Psoas muscle (tissue), 8 donors: ENCODE data around the gene PPP1R9B. TPM values are rescaled to one million over a fixed set of nuclear protein-coding genes. Genes with fewer than 3 reads are reported as not detected.

Experiments
- ATAC-seq, 4 donors: fragments of 200-7000 bp; cut with Tn5 transposase; one replicate each; pipeline ENCODE4 v1.9.1; 2020; ENCODE audit warnings: moderate library complexity in 3 of 4, mild to moderate bottlenecking in 2 of 4
- DNase-seq, 2 donors: peaks; one replicate each; pipeline ENCODE4 v3.0.0-alpha.2; 2020
- H3K27ac ChIP-seq: fragments of 200-600 bp; one replicate; pipeline ENCODE4 v1.8.0; 2022
- H3K27me3 ChIP-seq, 3 donors: fragments of 200-600 bp in 1 of 3; one replicate each; pipeline versions ENCODE4 v1.6.1 to v1.8.0; 2013 to 2022; ENCODE audit warnings: low read length in 2 of 3, mild to moderate bottlenecking in 2 of 3, moderate library complexity in 1 of 3; ENCODE audit not compliant: insufficient read depth in 3 of 3
- H3K36me3 ChIP-seq, 2 donors: fragments of 200-600 bp in 1 of 2; one replicate each; pipeline versions ENCODE4 v1.6.1 to v1.8.0; 2013 to 2022; ENCODE audit warnings: low read depth in 1 of 2, mild to moderate bottlenecking in 1 of 2, moderate library complexity in 1 of 2; ENCODE audit not compliant: insufficient read depth in 1 of 2
- H3K4me1 ChIP-seq: fragments of 200-600 bp; one replicate; pipeline ENCODE4 v1.8.0; 2022
- H3K4me3 ChIP-seq: fragments of 200-600 bp; one replicate; pipeline ENCODE4 v1.8.0; 2022; ENCODE audit warnings: mild to moderate bottlenecking
- H3K9me3 ChIP-seq: fragments of 200-600 bp; one replicate; pipeline ENCODE4 v1.8.0; 2022
- WGBS, 3 donors: extraction: QIAGEN DNeasy Blood & Tissue Kit; methylation state at CpG; one replicate each; pipeline versions ENCODE4 v1.1.6 to v1.1.7; 2013; 5-methylcytosine and 5-hydroxymethylcytosine counted together
- intact Hi-C, 2 donors: fragments of 100-400 bp; cut with DNase I; formaldehyde crosslinking; loops; one replicate each; pipeline versions ENCODE4 v1.11.0 to v1.14.2; 2022
- polyA plus RNA-seq, 3 donors: library from polyadenylated mRNA; stranded (reverse); fragments of 200-250 nt; gene quantifications; one replicate each; pipeline ENCODE4 v1.2.3, GENCODE V29; 2013
- total RNA-seq, 4 donors: library from RNA; stranded (reverse); fragmentation: NEBNext Ultra II Directional in 2 of 4; extraction: Animal tissue kit (Norgen Biotek cat#: 25700) in 2 of 4; gene quantifications; one replicate each; pipeline versions ENCODE4 v1.2.1 to v1.2.4, GENCODE V29; 2021 to 2023
- TF ChIP-seq, protein P1 (sequence below): fragments of 200-600 bp; IDR thresholded peaks from one replicate; pipeline ENCODE4 v1.8.0; 2022; ENCODE audit warnings: antibody characterized with exemption
- donor health status: healthy with polysubstance abuse.
- donor health status: DM: no; HTN: no; CAD: no; lungs with moderate emphysema.
- donor health status: Bipolar disorder and iron deficiency.
- donor health status: healthy.
- donor health status: DM: yes; HTN: yes; CAD: no.
- donor health status: DM: no; HTN: no; CAD: no.
- donor health status: DM: no; HTN: no; CAD: no.
- donor health status: DM: yes; HTN: yes; CAD: no.

PPP1R9B gene
- total and polyA plus RNA-seq, 7 donors, result 7.0 to 26.5 (median 15.1) TPM

DNA sequence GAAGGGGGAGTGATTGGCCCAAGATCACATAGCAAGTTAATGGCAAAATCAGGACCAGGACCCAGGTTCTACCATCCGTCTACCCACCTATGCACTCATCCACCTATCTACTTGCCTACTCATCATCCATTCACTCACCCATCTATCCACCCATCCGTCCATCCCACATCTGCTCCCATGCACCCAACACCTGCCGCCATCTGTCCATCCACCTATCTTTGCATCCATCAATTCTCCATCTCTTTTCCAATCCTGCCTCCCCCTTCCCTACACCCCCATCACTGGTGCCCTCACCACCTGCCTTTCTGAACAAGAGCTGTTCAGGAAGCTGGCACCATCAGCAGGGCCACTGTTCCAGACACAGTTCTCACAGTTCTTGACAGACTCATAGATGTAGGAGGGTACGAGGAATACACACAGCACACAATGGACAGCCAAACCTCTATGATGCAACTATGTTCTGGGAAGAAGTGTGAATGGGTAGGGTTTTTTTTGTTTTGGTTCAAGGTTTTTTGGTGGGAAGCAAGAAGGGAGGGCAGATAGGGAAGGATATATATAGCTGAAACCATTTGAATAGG, 25.0 kb downstream of the PPP1R9B start:
- no peaks in the 10 kb centered on the region for H3K27me3 ChIP-seq
- 96 to 97% (median 96%) methylated on average over 4 of the region's 4 CpGs for WGBS, 3 donors
- no peak overlapping the region for H3K27ac ChIP-seq
- intact Hi-C loops, result no loop called here
- TF ChIP-seq, protein P1, sequence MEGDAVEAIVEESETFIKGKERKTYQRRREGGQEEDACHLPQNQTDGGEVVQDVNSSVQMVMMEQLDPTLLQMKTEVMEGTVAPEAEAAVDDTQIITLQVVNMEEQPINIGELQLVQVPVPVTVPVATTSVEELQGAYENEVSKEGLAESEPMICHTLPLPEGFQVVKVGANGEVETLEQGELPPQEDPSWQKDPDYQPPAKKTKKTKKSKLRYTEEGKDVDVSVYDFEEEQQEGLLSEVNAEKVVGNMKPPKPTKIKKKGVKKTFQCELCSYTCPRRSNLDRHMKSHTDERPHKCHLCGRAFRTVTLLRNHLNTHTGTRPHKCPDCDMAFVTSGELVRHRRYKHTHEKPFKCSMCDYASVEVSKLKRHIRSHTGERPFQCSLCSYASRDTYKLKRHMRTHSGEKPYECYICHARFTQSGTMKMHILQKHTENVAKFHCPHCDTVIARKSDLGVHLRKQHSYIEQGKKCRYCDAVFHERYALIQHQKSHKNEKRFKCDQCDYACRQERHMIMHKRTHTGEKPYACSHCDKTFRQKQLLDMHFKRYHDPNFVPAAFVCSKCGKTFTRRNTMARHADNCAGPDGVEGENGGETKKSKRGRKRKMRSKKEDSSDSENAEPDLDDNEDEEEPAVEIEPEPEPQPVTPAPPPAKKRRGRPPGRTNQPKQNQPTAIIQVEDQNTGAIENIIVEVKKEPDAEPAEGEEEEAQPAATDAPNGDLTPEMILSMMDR, result no peak
- H3K4me1 ChIP-seq, result no peaks in the 10 kb centered on the region
- no peaks in the 10 kb centered on the region for H3K9me3 ChIP-seq
- ATAC-seq, result no peak
- DNase-seq, result no peak
- no peak overlapping the region for H3K4me3 ChIP-seq
- no peaks in the 10 kb centered on the region for H3K36me3 ChIP-seq

DNA sequence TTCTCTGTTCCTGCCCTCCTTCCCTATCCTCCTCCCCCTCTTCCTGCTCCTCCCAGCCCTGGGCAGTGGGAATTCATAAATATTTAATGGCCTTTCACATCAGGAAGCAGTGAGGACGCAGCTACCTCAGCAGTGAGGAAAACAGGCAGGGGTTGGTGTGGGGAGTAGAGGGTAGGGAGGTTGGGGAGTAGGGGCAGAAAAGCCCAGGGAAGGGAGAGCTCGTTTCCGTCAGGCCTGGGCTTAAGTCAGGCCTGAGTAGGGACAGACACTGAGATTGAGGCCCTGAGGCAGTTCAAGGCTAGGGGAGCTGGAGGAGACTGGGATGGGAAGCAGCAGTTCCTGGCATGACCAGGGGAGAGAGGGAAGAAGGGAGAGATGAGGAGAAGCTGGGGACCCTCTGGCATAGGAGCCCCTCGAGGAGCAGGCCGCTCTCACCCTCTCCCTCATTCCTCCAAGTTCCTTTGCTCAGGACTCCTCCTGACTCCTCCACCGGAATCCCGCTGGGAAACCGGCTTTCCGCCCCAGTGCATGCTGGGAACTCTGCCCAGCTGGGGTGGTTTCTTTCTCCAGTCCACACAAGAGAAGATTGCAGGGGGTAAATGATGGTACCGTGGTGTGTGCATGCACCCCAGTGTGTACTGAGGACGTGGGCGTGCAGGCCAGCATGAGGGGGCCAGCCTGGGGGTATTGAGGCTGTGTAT, 26.7 kb downstream of the PPP1R9B start:
- ATAC-seq (peak in 1 of 4 donors; percentile 31), DNase-seq (no peak)
- TF ChIP-seq, protein P1, result no peak
- Histone ChIP-seq H3K27ac (peak overlapping the region; percentile 4), H3K27me3 (no peaks in the 10 kb centered on the region), H3K9me3 (no peaks in the 10 kb centered on the region), H3K36me3 (no peaks in the 10 kb centered on the region), H3K4me1 (no peaks in the 10 kb centered on the region), H3K4me3 (no peak overlapping the region)
- intact Hi-C loops, result no loop called here
- WGBS, 3 donors, result 45 to 61% (median 48%) methylated on average over 12 of the region's 12 CpGs

DNA sequence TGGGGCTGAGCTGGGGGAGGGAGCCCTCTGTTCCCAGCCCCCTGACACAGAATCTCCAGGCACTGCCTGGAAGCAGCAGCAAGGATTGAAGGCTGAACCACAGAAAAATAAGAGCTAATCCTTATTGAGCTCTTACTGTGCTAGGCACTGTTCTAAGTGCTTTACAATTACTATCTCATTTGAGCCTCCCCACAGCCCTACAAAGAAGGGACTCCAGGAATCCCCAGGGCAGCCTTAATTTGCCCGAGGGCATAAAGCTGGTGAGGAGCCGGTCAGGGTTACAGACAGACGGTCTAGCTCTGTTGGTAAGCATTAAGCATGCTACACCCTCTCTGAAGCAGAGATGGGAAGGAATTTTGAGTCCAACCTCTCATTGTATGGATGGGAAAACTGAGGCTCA, 27.5 kb downstream of the PPP1R9B start:
- ATAC-seq, result no peak
- TF ChIP-seq, protein P1, result no peak
- no peak for DNase-seq
- Histone ChIP-seq H3K4me1 (peaks cover 2% of the 10 kb centered on the region), H3K4me3 (no peak overlapping the region), H3K9me3 (no peaks in the 10 kb centered on the region), H3K27me3 (no peaks in the 10 kb centered on the region), H3K36me3 (no peaks in the 10 kb centered on the region), H3K27ac (no peak overlapping the region)
- WGBS, 3 donors, result 87 to 92% (median 90%) methylated on average over 3 of the region's 3 CpGs
- intact Hi-C loops, result no loop called here

DNA sequence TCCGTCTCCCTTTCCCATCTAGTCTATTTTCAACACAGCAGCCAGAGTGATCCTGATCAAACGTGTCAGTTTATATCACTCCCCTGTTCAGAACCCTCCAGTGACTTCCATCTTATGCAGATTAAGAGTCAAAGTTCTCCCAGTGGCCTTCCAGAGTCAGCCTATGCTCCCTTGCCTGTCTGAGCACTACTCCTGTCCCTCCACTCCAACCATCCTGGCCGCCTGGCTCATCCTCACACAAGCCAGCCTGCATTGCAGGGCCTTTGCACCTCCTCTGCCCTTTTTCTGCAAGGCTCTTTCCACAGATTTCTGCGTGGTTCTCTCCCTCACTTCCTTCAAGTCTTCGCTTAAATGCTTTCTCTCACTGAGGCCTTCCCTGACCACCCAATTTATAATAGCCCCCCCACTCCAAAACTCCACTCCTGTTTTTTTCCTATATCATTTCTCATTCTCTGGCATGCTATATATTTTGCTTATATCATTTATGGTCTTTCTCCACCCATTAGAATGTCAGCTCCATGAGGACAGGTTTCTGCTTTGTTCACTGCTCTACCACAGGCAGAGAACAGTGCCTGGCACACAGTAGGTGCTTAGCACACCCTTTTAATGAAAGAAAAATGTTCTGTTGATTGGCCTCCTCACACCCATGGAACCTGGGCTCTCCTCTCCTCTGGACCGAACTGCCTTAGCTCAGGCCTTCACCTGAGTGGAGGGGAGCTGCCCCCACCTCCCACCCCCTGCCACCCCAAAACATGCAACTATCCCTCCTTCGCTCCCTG, 29.8 kb downstream of the PPP1R9B start:
- H3K4me3 ChIP-seq, result no peak overlapping the region
- ATAC-seq (no peak), DNase-seq (no peak)
- TF ChIP-seq, protein P1, result no peak
- H3K27ac ChIP-seq, result no peak overlapping the region
- H3K9me3 ChIP-seq, result no peaks in the 10 kb centered on the region
- 90 to 92% (median 91%) methylated on average over 7 of the region's 7 CpGs for WGBS, 3 donors
- peaks cover 14% of the 10 kb centered on the region for H3K4me1 ChIP-seq
- no peaks in the 10 kb centered on the region for H3K27me3 ChIP-seq
- intact Hi-C loops, result no loop called here
- H3K36me3 ChIP-seq, result no peaks in the 10 kb centered on the region
